Ishikawa (cell line): ENCODE results near the gene NDUFA3.
"Not testable (repeated sequence)": the region's sequence is repeated elsewhere in the genome, so short reads cannot be mapped to it uniquely, and the experiment has no call there.

Experiments used
- CEBPB ChIP-seq: IDR thresholded peaks from 2 replicates; pipeline ENCODE4 v1.6.1; 2012
- CREB1 ChIP-seq: IDR thresholded peaks from 2 replicates; pipeline ENCODE4 v1.6.1; 2012; ENCODE audit warnings: low read depth
- EP300 ChIP-seq: IDR thresholded peaks from 2 replicates; pipeline ENCODE4 v1.6.1; 2012; ENCODE audit warnings: borderline replicate concordance
- FOXM1 ChIP-seq: IDR thresholded peaks from 2 replicates; pipeline ENCODE4 v1.6.1; 2012; ENCODE audit warnings: low read depth, borderline replicate concordance
- MAX ChIP-seq: IDR thresholded peaks from 2 replicates; pipeline ENCODE4 v1.6.1; 2012
- RAD21 ChIP-seq: IDR thresholded peaks from 2 replicates; pipeline ENCODE4 v1.6.1; 2012; ENCODE audit warnings: low read depth
- TAF1 ChIP-seq: IDR thresholded peaks from 2 replicates; pipeline ENCODE4 v1.6.1; 2012; ENCODE audit warnings: low read depth, mild to moderate bottlenecking
- TCF12 ChIP-seq: IDR thresholded peaks from 2 replicates; pipeline ENCODE4 v1.6.1; 2012; ENCODE audit warnings: low read depth
- ZBTB7A ChIP-seq: IDR thresholded peaks from 2 replicates; pipeline ENCODE4 v1.6.1; 2012; ENCODE audit warnings: low read depth
- TF ChIP-seq, protein P1 (sequence below): IDR thresholded peaks from 2 replicates; pipeline ENCODE4 v1.6.1; 2012; ENCODE audit warnings: low read depth, mild to moderate bottlenecking

GRCh38 chr19:54095859-54096616, 6.6 kb upstream of the NDUFA3 start:
- TF ChIP-seq, protein P1, sequence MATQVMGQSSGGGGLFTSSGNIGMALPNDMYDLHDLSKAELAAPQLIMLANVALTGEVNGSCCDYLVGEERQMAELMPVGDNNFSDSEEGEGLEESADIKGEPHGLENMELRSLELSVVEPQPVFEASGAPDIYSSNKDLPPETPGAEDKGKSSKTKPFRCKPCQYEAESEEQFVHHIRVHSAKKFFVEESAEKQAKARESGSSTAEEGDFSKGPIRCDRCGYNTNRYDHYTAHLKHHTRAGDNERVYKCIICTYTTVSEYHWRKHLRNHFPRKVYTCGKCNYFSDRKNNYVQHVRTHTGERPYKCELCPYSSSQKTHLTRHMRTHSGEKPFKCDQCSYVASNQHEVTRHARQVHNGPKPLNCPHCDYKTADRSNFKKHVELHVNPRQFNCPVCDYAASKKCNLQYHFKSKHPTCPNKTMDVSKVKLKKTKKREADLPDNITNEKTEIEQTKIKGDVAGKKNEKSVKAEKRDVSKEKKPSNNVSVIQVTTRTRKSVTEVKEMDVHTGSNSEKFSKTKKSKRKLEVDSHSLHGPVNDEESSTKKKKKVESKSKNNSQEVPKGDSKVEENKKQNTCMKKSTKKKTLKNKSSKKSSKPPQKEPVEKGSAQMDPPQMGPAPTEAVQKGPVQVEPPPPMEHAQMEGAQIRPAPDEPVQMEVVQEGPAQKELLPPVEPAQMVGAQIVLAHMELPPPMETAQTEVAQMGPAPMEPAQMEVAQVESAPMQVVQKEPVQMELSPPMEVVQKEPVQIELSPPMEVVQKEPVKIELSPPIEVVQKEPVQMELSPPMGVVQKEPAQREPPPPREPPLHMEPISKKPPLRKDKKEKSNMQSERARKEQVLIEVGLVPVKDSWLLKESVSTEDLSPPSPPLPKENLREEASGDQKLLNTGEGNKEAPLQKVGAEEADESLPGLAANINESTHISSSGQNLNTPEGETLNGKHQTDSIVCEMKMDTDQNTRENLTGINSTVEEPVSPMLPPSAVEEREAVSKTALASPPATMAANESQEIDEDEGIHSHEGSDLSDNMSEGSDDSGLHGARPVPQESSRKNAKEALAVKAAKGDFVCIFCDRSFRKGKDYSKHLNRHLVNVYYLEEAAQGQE, result not testable (repeated sequence)
- TF ChIP-seq TAF1, CEBPB, ZBTB7A, FOXM1, TCF12, RAD21, EP300, CREB1: not testable (repeated sequence)
- TF ChIP-seq MAX, result peak; percentile 91
